PC-3 (cell line): ENCODE results near the gene UPF3A. TPM values are rescaled to one million over a fixed set of nuclear protein-coding genes. Genes with fewer than 3 reads are reported as not detected.

Experiments used
- ATAC-seq: fragments of 200-7000 bp; cut with Tn5 transposase; 2 replicates; pipeline ENCODE4 v1.9.1; 2020; ENCODE audit warnings: mild to moderate bottlenecking, moderate library complexity
- BruUV-seq: library from RNA; stranded (reverse); fragments of 400-500 nt; replicated peaks from 2 replicates; lab custom pipeline; 2021; lab: Mats Ljungman, UMichigan
- CTCF ChIA-PET: fragments of 300-600 bp; sonication (Branson Sonifier 250); formaldehyde crosslinking; loops from one replicate; lab custom pipeline; 2022; ENCODE audit warnings: antibody characterized with exemption; lab: Charles Lee
- POLR2A ChIA-PET: fragments of 300-600 bp; sonication (Branson Sonifier 250); formaldehyde crosslinking; loops from one replicate; lab custom pipeline; 2022; ENCODE audit warnings: antibody characterized with exemption; ENCODE audit not compliant: unreplicated experiment; lab: Charles Lee
- DNase-seq: peaks from one replicate; pipeline ENCODE4 v3.0.0-alpha.2; 2015
- H2AFZ ChIP-seq: fragments of 300-600 bp; sonication (generic); 2 replicates; pipeline ENCODE4 v1.6.0; 2016; ENCODE audit warnings: antibody characterized with exemption, low read length
- H3F3A ChIP-seq: fragments of 300-600 bp; sonication (generic); one replicate; pipeline ENCODE4 v1.6.0; 2017; ENCODE audit warnings: antibody characterized with exemption, low read length, control low read depth, mild to moderate bottlenecking; ENCODE audit not compliant: unreplicated experiment
- H3K27ac ChIP-seq: fragments of 300-600 bp; sonication (generic); 2 replicates; pipeline ENCODE4 v1.5.1; 2016; ENCODE audit warnings: mild to moderate bottlenecking, low read length
- H3K27me3 ChIP-seq: fragments of 300-600 bp; sonication (generic); 2 replicates; pipeline ENCODE4 v1.6.1; 2016; ENCODE audit warnings: low read length, mixed read lengths
- H3K36me3 ChIP-seq: fragments of 300-600 bp; sonication (generic); 2 replicates; pipeline ENCODE4 v1.6.1; 2016; ENCODE audit warnings: low read depth, mixed run types, low read length, mixed read lengths
- H3K4me1 ChIP-seq: fragments of 300-600 bp; sonication (generic); 2 replicates; pipeline ENCODE4 v1.5.1; 2016; ENCODE audit warnings: low read length; ENCODE audit not compliant: insufficient read depth
- H3K4me2 ChIP-seq: fragments of 300-600 bp; sonication (generic); 2 replicates; pipeline ENCODE4 v1.6.0; 2016; ENCODE audit warnings: low read length
- H3K4me3 ChIP-seq: fragments of 300-600 bp; sonication (generic); 2 replicates; pipeline ENCODE4 v1.5.1; 2016; ENCODE audit warnings: mild to moderate bottlenecking, low read length, mixed read lengths
- H3K79me2 ChIP-seq: fragments of 300-600 bp; sonication (generic); 2 replicates; pipeline ENCODE4 v1.6.1; 2017; ENCODE audit warnings: low read length, mixed read lengths
- H3K9ac ChIP-seq: fragments of 300-600 bp; sonication (generic); 2 replicates; pipeline ENCODE4 v1.6.0; 2016; ENCODE audit warnings: mild to moderate bottlenecking, low read length
- H3K9me2 ChIP-seq: fragments of 300-600 bp; sonication (generic); replicated peaks from 2 replicates; pipeline ENCODE4 v1.6.1; 2016; ENCODE audit warnings: mixed run types, low read length, mixed read lengths
- H3K9me3 ChIP-seq: fragments of 300-600 bp; sonication (generic); 2 replicates; pipeline ENCODE4 v1.6.1; 2016; ENCODE audit warnings: low read length, mixed read lengths
- H4K20me1 ChIP-seq: fragments of 300-600 bp; sonication (generic); 2 replicates; pipeline ENCODE4 v1.6.1; 2016; ENCODE audit warnings: low read length, mixed read lengths
- EZH2 ChIP-seq: fragments of 300-600 bp; sonication (generic); IDR thresholded peaks from one replicate; pipeline ENCODE4 v1.6.1; 2017; ENCODE audit warnings: antibody characterized with exemption, mild to moderate bottlenecking, low read length; ENCODE audit not compliant: unreplicated experiment
- EZH2phosphoT487 ChIP-seq: fragments of 300-600 bp; sonication (generic); IDR thresholded peaks from 2 replicates; pipeline ENCODE4 v1.6.1; 2018; ENCODE audit warnings: mild to moderate bottlenecking, antibody characterized with exemption, low read length, borderline replicate concordance
- intact Hi-C: fragments of 100-400 bp; cut with micrococcal nuclease; formaldehyde crosslinking; loops from 2 replicates; pipeline ENCODE4 v1.9.0; 2023
- total RNA-seq: library from RNA; depleted of rRNA; stranded (reverse); fragments of >200 nt; gene quantifications from 2 replicates; pipeline ENCODE4 v1.2.3, GENCODE V29; 2014
- TF ChIP-seq, protein P1 (sequence below): fragments of 300-600 bp; sonication (generic); conservative IDR thresholded peaks from 2 replicates; pipeline ENCODE4 v1.5.1; 2017; ENCODE audit warnings: antibody characterized with exemption, low read depth, mild to moderate bottlenecking, low read length

Gene UPF3A
- total RNA-seq, 1 experiment from 2014 or later: 18.1 TPM

GRCh38 chr13:114296448-114296847 is 15.0 kb downstream of the UPF3A start:
- TF ChIP-seq, protein P1, sequence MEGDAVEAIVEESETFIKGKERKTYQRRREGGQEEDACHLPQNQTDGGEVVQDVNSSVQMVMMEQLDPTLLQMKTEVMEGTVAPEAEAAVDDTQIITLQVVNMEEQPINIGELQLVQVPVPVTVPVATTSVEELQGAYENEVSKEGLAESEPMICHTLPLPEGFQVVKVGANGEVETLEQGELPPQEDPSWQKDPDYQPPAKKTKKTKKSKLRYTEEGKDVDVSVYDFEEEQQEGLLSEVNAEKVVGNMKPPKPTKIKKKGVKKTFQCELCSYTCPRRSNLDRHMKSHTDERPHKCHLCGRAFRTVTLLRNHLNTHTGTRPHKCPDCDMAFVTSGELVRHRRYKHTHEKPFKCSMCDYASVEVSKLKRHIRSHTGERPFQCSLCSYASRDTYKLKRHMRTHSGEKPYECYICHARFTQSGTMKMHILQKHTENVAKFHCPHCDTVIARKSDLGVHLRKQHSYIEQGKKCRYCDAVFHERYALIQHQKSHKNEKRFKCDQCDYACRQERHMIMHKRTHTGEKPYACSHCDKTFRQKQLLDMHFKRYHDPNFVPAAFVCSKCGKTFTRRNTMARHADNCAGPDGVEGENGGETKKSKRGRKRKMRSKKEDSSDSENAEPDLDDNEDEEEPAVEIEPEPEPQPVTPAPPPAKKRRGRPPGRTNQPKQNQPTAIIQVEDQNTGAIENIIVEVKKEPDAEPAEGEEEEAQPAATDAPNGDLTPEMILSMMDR: no peak
- no peak for TF ChIP-seq EZH2
- no peak for TF ChIP-seq EZH2phosphoT487
- Histone ChIP-seq H3K9ac (no peak overlapping the region), H2AFZ (no peak overlapping the region), H3K79me2 (no peaks in the 10 kb centered on the region), H3K9me2 (no peaks in the 10 kb centered on the region), H3K4me1 (no peaks in the 10 kb centered on the region), H3K36me3 (no peaks in the 10 kb centered on the region), H3K27me3 (no peaks in the 10 kb centered on the region), H3K4me3 (no peak overlapping the region), H3K27ac (no peak overlapping the region), H3F3A (no peaks in the 10 kb centered on the region), H4K20me1 (no peaks in the 10 kb centered on the region), H3K9me3 (no peaks in the 10 kb centered on the region), H3K4me2 (no peak overlapping the region)
- POLR2A ChIA-PET: no interaction called here
- intact Hi-C loops: no loop called here
- ATAC-seq (no peak), DNase-seq (no peak)
- CTCF ChIA-PET: no interaction called here
- BruUV-seq: no TSS peak

DNA sequence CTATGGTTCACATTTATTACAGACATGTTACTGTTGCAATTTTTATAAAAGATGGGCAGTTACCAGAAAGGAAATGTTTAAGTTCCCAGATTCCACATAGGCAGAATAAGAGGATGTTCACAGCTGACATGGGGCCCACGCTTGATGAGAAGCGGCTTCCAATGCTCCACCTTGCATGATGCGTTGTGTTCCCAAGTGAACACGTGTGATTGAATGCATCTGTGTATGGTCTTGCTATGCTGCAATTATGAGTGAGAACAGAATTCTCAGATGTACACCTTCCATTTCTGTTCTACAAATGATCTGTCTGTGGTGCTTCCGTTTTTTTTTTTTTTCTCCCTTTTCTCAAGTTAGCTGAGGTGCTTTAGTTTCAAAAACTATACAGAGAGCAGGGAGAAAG is 15.5 kb downstream of the UPF3A start:
- Histone ChIP-seq H3K4me3 (no peak overlapping the region), H3K4me2 (no peak overlapping the region), H3K9me2 (no peaks in the 10 kb centered on the region), H3K79me2 (no peaks in the 10 kb centered on the region), H3K9me3 (no peaks in the 10 kb centered on the region), H4K20me1 (no peaks in the 10 kb centered on the region), H3K9ac (no peak overlapping the region), H3K4me1 (no peaks in the 10 kb centered on the region), H3F3A (no peaks in the 10 kb centered on the region), H3K27me3 (no peaks in the 10 kb centered on the region), H3K27ac (no peak overlapping the region), H3K36me3 (no peaks in the 10 kb centered on the region), H2AFZ (no peak overlapping the region)
- DNase-seq: no peak
- no peak for ATAC-seq
- ChIA-PET POLR2A (no interaction called here), CTCF (no interaction called here)
- TF ChIP-seq EZH2phosphoT487 (no peak), EZH2 (no peak)
- TF ChIP-seq, protein P1: no peak
- intact Hi-C loops: no loop called here
- no TSS peak for BruUV-seq

DNA sequence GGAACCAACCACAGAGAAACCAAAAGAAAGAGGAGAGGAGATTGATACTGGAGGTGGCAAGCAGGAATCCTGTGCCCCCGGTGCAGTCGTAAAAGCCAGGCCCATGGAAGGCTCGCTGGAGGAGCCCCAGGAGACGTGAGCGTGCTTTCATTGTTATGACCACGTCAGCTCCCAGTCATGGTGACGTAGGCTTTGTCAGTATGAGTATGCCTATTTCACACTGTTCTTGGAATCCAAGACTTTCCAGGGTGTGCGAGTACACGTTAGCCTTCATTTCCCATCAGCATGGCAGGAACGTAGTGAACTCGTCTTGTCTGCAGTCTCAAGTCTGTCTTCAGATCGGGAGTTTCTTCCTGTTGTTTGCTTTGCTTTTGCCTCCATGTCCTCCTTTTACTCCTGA is 17.5 kb downstream of the UPF3A start:
- Histone ChIP-seq H3K36me3 (no peaks in the 10 kb centered on the region; the same call in 1 of the 2 replicates), H3K27ac (no peak overlapping the region), H3K9me2 (no peaks in the 10 kb centered on the region), H3K27me3 (no peaks in the 10 kb centered on the region), H3K9me3 (no peaks in the 10 kb centered on the region), H3K4me2 (no peak overlapping the region), H2AFZ (no peak overlapping the region), H3K9ac (no peak overlapping the region), H3F3A (no peaks in the 10 kb centered on the region), H3K4me1 (no peaks in the 10 kb centered on the region), H4K20me1 (no peaks in the 10 kb centered on the region), H3K79me2 (no peaks in the 10 kb centered on the region), H3K4me3 (no peak overlapping the region)
- no TSS peak for BruUV-seq
- CTCF ChIA-PET: no interaction called here
- TF ChIP-seq EZH2 (no peak), EZH2phosphoT487 (no peak)
- TF ChIP-seq, protein P1: no peak
- ATAC-seq (no peak), DNase-seq (no peak)
- intact Hi-C loops: no loop called here
- POLR2A ChIA-PET: interaction anchor here (0.7 kb wide), 1 partner anchor 305 kb away, joined by 3 read pairs; no protein-coding TSS in a partner anchor
